ENCODE measurements around the gene HDAC4.

Gene HDAC4

GRCh38 chr2:239268082-239268481 lies 132.7 kb downstream of the HDAC4 start:
- H3K27me3 ChIP-seq (ENCODE audit: low read length): no peaks in the 10 kb centered on the region
- H3K79me2 ChIP-seq (ENCODE audit: insufficient read depth, low read length): no peaks in the 10 kb centered on the region
- no peaks in the 10 kb centered on the region for H3K9me2 ChIP-seq (replicated peaks; ENCODE audit: insufficient read depth, low read length)
- H3K9ac ChIP-seq (ENCODE audit: low read length): no peak overlapping the region
- no peaks in the 10 kb centered on the region for H3K9me3 ChIP-seq (ENCODE audit: insufficient read depth, low read length)
- no peak overlapping the region for H3K27ac ChIP-seq (ENCODE audit: low read depth, low read length)
- no peak overlapping the region for H3K4me2 ChIP-seq (ENCODE audit: low read depth, low read length, poor library complexity, severe bottlenecking)
- no peak overlapping the region for H2AFZ ChIP-seq (ENCODE audit: low read depth, low read length, severe bottlenecking)
- no peak overlapping the region for H3K4me3 ChIP-seq (ENCODE audit: insufficient read depth, low read length, poor library complexity, severe bottlenecking)
- no peak for TF ChIP-seq CTCF (IDR thresholded peaks at IDR 0.05; ENCODE audit: insufficient read depth, low read length, poor library complexity, severe bottlenecking)
- no peak for TF ChIP-seq EZH2phosphoT487 (conservative IDR thresholded peaks at IDR 0.05; ENCODE audit: low read length)
- no peaks in the 10 kb centered on the region for H3F3A ChIP-seq (ENCODE audit: insufficient read depth)
- peaks cover 12% of the 10 kb centered on the region; the same call in 1 of the 2 replicates for H4K20me1 ChIP-seq (ENCODE audit: low read depth, low read length)
- H3K36me3 ChIP-seq (ENCODE audit: low read length): no peaks in the 10 kb centered on the region

- Histone ChIP-seq H3F3A (ENCODE audit: insufficient read depth) (no peaks in the 10 kb centered on the region), H2AFZ (ENCODE audit: low read depth, low read length, severe bottlenecking) (no peak overlapping the region), H3K27me3 (ENCODE audit: low read length) (no peaks in the 10 kb centered on the region), H3K27ac (ENCODE audit: low read depth, low read length) (no peak overlapping the region), H3K9me3 (ENCODE audit: insufficient read depth, low read length) (no peaks in the 10 kb centered on the region), H3K79me2 (ENCODE audit: insufficient read depth, low read length) (no peaks in the 10 kb centered on the region), H3K9me2 (replicated peaks; ENCODE audit: insufficient read depth, low read length) (no peaks in the 10 kb centered on the region), H3K4me3 (ENCODE audit: insufficient read depth, low read length, poor library complexity, severe bottlenecking) (no peak overlapping the region), H3K9ac (ENCODE audit: low read length) (peak overlapping the region; percentile 19; the same call in 1 of the 2 replicates), H4K20me1 (ENCODE audit: low read depth, low read length) (peaks cover 12% of the 10 kb centered on the region; the same call in 1 of the 2 replicates), H3K4me2 (ENCODE audit: low read depth, low read length, poor library complexity, severe bottlenecking) (peak overlapping the region; percentile 50), H3K36me3 (ENCODE audit: low read length) (no peaks in the 10 kb centered on the region)
- TF ChIP-seq CTCF (IDR thresholded peaks at IDR 0.05; ENCODE audit: insufficient read depth, low read length, poor library complexity, severe bottlenecking) (peak; percentile 44), EZH2phosphoT487 (conservative IDR thresholded peaks at IDR 0.05; ENCODE audit: low read length) (no peak)
Measured at GRCh38 chr2:239267288-239267951, 133.4 kb downstream of the HDAC4 start.

GRCh38 chr2:239266779-239267287 lies 134.0 kb downstream of the HDAC4 start:
- Histone ChIP-seq H4K20me1 (ENCODE audit: low read depth, low read length) (peaks cover 12% of the 10 kb centered on the region; the same call in 1 of the 2 replicates), H3K4me3 (ENCODE audit: insufficient read depth, low read length, poor library complexity, severe bottlenecking) (no peak overlapping the region), H3K9me3 (ENCODE audit: insufficient read depth, low read length) (no peaks in the 10 kb centered on the region), H3K9ac (ENCODE audit: low read length) (peak overlapping the region; percentile 19; the same call in 1 of the 2 replicates), H3K79me2 (ENCODE audit: insufficient read depth, low read length) (no peaks in the 10 kb centered on the region), H2AFZ (ENCODE audit: low read depth, low read length, severe bottlenecking) (no peak overlapping the region), H3F3A (ENCODE audit: insufficient read depth) (no peaks in the 10 kb centered on the region), H3K27ac (ENCODE audit: low read depth, low read length) (no peak overlapping the region), H3K4me2 (ENCODE audit: low read depth, low read length, poor library complexity, severe bottlenecking) (peak overlapping the region; percentile 50), H3K9me2 (replicated peaks; ENCODE audit: insufficient read depth, low read length) (no peaks in the 10 kb centered on the region), H3K27me3 (ENCODE audit: low read length) (no peaks in the 10 kb centered on the region), H3K36me3 (ENCODE audit: low read length) (no peaks in the 10 kb centered on the region)
- TF ChIP-seq EZH2phosphoT487 (conservative IDR thresholded peaks at IDR 0.05; ENCODE audit: low read length): no peak

GRCh38 chr2:239266434-239266766 lies 134.4 kb downstream of the HDAC4 start:
- Histone ChIP-seq H3F3A (ENCODE audit: insufficient read depth) (no peaks in the 10 kb centered on the region), H3K9me3 (ENCODE audit: insufficient read depth, low read length) (no peaks in the 10 kb centered on the region), H3K27me3 (ENCODE audit: low read length) (no peaks in the 10 kb centered on the region), H3K4me3 (ENCODE audit: insufficient read depth, low read length, poor library complexity, severe bottlenecking) (no peak overlapping the region), H3K9me2 (replicated peaks; ENCODE audit: insufficient read depth, low read length) (no peaks in the 10 kb centered on the region), H3K4me2 (ENCODE audit: low read depth, low read length, poor library complexity, severe bottlenecking) (no peak overlapping the region), H4K20me1 (ENCODE audit: low read depth, low read length) (peaks cover 12% of the 10 kb centered on the region; the same call in 1 of the 2 replicates), H3K79me2 (ENCODE audit: insufficient read depth, low read length) (no peaks in the 10 kb centered on the region), H3K9ac (ENCODE audit: low read length) (no peak overlapping the region), H2AFZ (ENCODE audit: low read depth, low read length, severe bottlenecking) (no peak overlapping the region), H3K27ac (ENCODE audit: low read depth, low read length) (no peak overlapping the region), H3K36me3 (ENCODE audit: low read length) (no peaks in the 10 kb centered on the region)
- no peak for TF ChIP-seq EZH2phosphoT487 (conservative IDR thresholded peaks at IDR 0.05; ENCODE audit: low read length)
- no peak for TF ChIP-seq CTCF (IDR thresholded peaks at IDR 0.05; ENCODE audit: insufficient read depth, low read length, poor library complexity, severe bottlenecking)
